H4 (cell line): Measurements from ENCODE around the gene EXOSC5. TPM values are rescaled to one million over a fixed set of nuclear protein-coding genes. Genes with fewer than 3 reads are reported as not detected.
"Not testable (repeated sequence)": the region's sequence is repeated elsewhere in the genome, so short reads cannot be mapped to it uniquely, and the experiment has no call there.

ENCODE experiments used
- DNase-seq: peaks from one replicate; pipeline ENCODE4 v3.0.0-alpha.2; 2015; ENCODE audit warnings: low spot score
- total RNA-seq: library from RNA; depleted of rRNA; stranded (reverse); fragments of >200 nt; shearing (Covaris generic); gene quantifications from 2 replicates; pipeline ENCODE4 v1.2.3, GENCODE V29; 2014

The EXOSC5 gene
- total RNA-seq, 1 experiment from 2014 or later, result 28.5 TPM

GRCh38 chr19:41408256-41408655, 11.1 kb upstream of the EXOSC5 start:
- DNase-seq, result no peak

DNA sequence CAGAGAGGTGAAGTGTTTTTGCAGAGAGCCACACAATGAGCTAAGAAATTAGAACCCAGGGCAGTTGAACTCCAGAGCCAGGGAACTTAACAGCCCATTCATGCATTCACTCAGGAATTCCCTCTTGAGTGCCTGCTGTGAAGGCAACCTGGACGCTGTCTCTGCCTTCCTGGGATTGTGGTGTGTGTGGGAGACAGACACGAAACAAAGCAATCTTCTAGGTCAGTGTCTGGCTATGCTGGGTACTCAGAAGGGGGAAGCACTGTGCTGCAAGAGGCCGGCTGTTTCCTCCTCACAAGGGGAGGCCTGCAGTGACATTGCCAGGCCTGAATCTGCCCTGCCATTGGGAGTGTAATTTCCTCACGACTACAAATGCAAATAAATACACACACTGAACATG, 10.1 kb upstream of the EXOSC5 start:
- DNase-seq, result no peak

DNA sequence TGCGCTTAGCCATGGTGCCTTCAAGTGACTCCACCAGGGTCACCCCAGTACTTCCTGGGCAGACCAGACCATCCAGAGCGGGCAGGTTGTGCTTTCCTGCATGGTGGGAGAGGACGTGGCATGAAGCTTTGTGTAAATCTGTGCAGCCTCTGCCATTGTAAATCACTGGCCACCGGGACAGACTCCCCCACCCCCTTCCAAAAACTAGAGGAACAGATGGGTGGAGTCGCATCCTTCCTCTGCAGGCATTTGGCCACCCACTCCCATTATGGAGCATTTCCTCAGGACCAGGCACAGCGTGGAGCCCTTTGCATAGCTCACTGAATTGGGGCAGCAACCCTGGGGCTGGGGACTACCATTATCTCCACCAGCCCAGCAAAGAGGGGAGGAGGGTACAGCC, 8.6 kb upstream of the EXOSC5 start:
- DNase-seq, result no peak

DNA sequence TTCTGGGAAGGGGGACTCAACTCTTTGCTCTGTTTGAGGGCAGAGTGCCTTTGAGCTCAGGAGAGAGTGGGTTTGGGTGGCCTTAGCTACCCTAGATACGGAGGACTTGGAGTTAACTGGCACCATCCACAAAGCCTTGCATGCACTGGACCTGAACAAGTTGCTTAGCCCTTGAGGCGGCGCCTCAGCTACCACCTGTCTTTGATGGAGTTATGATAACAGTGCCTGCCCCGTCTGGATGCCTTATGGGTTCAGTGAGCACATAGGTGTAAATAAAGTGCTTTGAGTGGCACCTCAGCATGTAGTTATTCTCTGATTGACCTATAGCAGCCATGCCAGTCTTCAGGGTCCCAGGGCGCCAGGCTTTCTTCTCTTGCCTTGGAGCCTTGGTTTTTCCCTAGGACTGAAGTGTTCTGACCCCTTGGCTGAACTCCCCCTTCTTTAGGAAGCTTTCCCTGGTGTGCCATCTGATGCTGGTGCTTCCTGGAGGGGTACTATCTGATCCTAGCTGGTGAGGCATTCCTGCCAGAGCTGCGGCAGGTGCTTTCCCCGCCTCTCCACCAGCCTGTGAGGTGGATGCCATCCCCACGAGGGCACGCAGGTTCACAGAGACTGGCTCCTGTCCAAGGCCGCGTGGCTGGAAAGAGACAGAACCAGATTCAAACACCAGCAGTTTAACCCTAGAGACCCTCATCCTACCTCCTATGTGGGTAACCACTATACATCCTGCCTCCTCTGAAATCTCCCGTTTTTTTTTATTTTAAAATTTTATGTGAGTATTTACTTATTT, 6.2 kb upstream of the EXOSC5 start:
- no peak for DNase-seq

- DNase-seq, result no peak
Measured at GRCh38 chr19:41402010-41402409, 4.9 kb upstream of the EXOSC5 start.

- DNase-seq, result no peak
Measured at GRCh38 chr19:41401483-41401882, 4.3 kb upstream of the EXOSC5 start.

GRCh38 chr19:41399525-41399924, 2.4 kb upstream of the EXOSC5 start:
- DNase-seq, result no peak

DNA sequence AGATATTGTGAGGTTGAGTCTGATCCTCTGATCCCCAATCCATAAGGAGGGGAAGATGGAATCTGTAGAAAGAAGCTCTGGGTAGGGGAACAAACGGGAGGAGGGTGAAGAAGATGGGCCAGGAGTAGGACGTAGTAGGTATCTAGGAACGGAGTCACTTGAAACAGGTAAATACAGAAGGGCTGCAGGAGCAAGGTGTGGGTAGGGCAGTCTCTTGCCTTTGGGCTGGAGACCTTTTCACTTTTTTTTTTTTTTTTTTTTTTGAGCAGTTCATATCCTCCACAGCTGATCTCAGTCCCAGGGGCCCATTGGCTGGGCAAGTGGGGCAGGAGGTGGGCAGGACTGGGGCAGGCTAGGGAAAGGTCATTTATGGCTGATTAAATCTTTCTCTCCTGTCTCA, 1.9 kb upstream of the EXOSC5 start:
- DNase-seq, result no peak

- no peak for DNase-seq
Measured at GRCh38 chr19:41398598-41398997, 1.4 kb upstream of the EXOSC5 start.

DNA sequence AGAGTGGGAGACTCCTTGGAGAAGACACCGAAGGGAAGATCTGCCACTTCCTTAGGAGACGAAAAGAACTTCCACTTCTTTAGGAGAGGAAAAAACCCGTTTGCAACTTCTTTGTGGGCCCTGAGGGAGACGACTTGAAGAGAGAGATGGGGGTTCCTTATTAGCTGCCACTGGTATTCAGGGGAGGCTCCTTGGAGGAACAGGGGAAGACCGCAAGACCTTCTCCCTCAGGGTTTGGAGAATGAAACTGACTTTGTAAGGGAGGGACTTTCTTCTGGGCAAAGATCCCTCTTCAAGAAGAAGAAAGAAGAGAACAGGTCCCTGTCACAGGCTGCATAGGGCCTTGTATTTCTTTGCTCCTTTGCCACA, 875 bp upstream of the EXOSC5 start:
- DNase-seq, result no peak

DNA sequence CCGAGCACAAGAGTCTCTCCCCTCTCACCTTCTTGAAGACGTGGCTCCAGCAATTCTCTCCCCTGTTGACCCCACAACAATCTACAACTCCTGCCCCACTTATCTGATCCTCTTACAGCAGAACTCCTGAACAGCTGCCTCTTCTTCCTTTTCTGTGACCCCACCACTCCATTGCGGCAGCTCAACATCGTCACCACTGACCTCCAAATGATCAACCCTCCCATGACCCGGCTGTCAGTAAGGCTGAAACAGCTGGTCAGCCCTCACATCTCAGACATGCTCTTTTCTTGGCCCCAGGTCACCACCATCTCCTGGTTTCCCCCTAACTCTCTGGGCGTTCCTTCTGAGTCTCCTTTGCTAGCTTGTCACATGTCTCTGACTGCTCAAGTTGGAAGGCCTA, 1.8 kb downstream of the EXOSC5 start:
- DNase-seq, result no peak

DNA sequence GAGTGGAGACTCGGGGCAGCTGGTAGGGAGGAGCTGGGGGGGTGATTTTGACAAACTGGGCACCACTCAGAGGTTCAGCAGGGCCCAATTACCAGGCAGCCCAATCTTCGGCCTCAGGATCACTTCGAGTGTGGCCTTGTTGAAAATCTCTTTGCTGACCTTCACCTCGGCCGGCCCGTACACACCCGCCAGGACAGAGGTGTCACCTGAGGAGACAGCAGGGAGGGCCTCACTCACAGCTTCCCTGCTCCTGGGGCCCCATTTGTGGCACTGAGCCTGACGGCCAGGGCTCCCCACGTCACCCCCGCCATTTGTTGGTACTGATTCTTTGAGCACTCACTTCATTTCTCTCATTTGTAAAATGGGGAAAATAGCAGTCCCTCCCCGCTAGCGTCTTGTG, 4.4 kb downstream of the EXOSC5 start:
- no peak for DNase-seq

GRCh38 chr19:41391618-41392017, 5.5 kb downstream of the EXOSC5 start:
- DNase-seq, result no peak

- DNase-seq, result no peak
Measured at GRCh38 chr19:41386442-41386841, 10.7 kb downstream of the EXOSC5 start.

DNA sequence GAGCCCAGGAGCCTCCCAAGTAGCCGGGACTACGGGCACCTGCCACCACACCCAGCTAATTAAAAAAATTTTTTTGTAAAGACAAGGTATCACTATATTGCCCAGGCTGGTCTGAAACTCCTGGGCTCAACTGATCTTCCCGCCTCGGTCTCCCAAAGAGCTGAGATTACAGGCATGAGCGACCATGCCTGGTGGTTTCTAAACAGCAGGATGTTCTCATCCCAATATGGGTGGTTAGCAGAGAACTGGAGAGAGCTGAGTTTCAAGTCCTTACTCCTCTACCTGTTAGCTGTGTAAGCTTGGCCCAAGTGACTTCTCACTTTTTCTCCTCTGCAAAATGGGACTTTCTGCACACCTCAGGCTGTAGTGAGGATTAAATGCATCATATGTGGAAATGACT, 12.8 kb downstream of the EXOSC5 start:
- DNase-seq, result no peak

DNA sequence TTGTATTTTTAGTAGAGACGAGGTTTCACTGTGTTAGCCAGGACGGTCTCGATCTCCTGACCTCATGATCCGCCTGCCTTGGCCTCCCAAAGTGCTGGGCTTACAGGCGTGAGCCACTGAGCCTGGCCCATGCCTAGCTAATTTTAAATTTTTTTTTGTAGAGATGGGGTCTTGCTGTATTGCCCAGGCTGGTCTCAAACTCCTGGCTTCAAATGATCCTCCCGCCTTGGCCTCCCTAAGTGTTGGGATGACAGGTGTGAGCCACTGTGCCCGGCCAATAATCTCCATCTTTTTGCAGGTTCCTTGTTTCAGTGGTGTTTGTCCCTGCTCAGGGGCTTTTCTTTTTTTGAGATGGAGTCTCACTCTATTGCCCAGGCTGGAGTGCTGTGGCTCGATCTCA, 15.6 kb downstream of the EXOSC5 start:
- DNase-seq, result not testable (repeated sequence)

DNA sequence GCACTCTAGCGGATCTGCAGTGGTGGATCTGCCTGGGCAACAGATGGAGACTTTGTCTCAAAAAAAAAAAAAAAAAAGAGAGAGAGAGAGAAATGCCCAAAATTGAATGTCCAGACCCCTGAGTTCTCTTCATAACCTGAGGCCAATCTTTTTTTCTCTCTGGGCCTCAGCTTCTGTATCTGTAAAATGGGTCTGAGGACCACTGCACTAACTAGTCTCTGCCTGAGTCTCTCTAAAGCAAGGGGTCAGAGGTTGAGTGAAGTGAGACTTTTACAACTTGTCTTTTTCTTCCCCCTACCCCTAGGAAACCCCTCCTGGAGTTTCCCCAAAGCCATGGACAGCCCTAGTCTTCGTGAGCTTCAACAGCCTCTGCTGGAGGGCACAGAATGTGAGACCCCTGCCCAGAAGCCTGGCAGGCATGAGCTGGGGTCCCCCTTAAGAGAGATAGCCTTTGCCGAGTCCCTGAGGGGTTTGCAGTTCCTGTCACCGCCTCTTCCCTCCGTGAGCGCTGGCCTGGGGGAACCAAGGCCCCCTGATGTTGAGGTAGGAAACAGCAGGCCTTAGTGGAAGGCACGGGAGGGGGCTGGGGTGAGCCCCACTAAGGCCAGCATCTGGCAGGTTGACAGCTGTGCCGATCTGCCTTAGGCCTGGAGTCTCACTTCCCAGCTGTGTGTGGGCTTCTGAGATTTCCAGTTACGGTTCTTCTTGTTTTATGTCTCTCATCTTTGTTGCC, 19.0 kb downstream of the EXOSC5 start:
- no peak for DNase-seq

GRCh38 chr19:41376998-41377365, 20.2 kb downstream of the EXOSC5 start:
- DNase-seq, result no peak

GRCh38 chr19:41376241-41376997, 20.7 kb downstream of the EXOSC5 start, which contains the start of gene TMEM91:
Gene TMEM91, plus strand, starts transcription at chr19:41376533. Its CDS starts 1,777 bp downstream, at chr19:41378310.
- DNase-seq, result no peak

- DNase-seq, result peak; percentile 86
Measured at GRCh38 chr19:41373993-41374392, 23.2 kb downstream of the EXOSC5 start.

GRCh38 chr19:41372501-41372900, 24.7 kb downstream of the EXOSC5 start:
- no peak for DNase-seq

- DNase-seq, result no peak
Measured at GRCh38 chr19:41371541-41371940, 25.6 kb downstream of the EXOSC5 start.

- DNase-seq, result not testable (repeated sequence)
Measured at GRCh38 chr19:41371119-41371518, 26.0 kb downstream of the EXOSC5 start.
